KOPT-K1 (cell line): ENCODE measurements around the gene EFCAB9.

Experiments
- H3K27ac ChIP-seq: fragments of 200-600 bp; sonication (generic); 2 replicates; pipeline ENCODE4 v1.5.1; 2016; ENCODE audit warnings: antibody characterized with exemption, mild to moderate bottlenecking, low read depth, low read length; ENCODE audit not compliant: poor library complexity, severe bottlenecking
- H3K36me3 ChIP-seq: fragments of 200-600 bp; sonication (generic); 2 replicates; pipeline ENCODE4 v1.5.1; 2017; ENCODE audit warnings: antibody characterized with exemption, mild to moderate bottlenecking, low read length, moderate library complexity; ENCODE audit not compliant: insufficient read depth
- H3K9me3 ChIP-seq: fragments of 200-600 bp; sonication (generic); 2 replicates; pipeline ENCODE4 v1.5.1; 2017; ENCODE audit warnings: antibody characterized with exemption, low read length, mild to moderate bottlenecking; ENCODE audit not compliant: insufficient read depth, poor library complexity, severe bottlenecking

EFCAB9 gene

GRCh38 chr5:172173564-172174153, 20.3 kb upstream of the EFCAB9 start:
- Histone ChIP-seq H3K9me3 (no peaks in the 10 kb centered on the region), H3K27ac (peak overlapping the region; percentile 99), H3K36me3 (0 out of 2 replicates have a peak, but pooled peaks cover 5% of the 10 kb centered on the region)

- Histone ChIP-seq H3K27ac (peak overlapping the region; percentile 99), H3K9me3 (no peaks in the 10 kb centered on the region), H3K36me3 (0 out of 2 replicates have a peak, but pooled peaks cover 5% of the 10 kb centered on the region)
These were observed 18.7 kb upstream of the EFCAB9 start for GRCh38 chr5:172175263-172175719.

- Histone ChIP-seq H3K9me3 (peaks cover 4% of the 10 kb centered on the region), H3K27ac (peak overlapping the region; percentile 99), H3K36me3 (peaks cover 8% of the 10 kb centered on the region; the same call in 1 of the 2 replicates)
These were observed 16.8 kb upstream of the EFCAB9 start for GRCh38 chr5:172177176-172177575.

GRCh38 chr5:172178301-172178987, 15.5 kb upstream of the EFCAB9 start:
- H3K9me3 ChIP-seq, result peaks cover 4% of the 10 kb centered on the region
- peak overlapping the region; percentile 99 for H3K27ac ChIP-seq
- H3K36me3 ChIP-seq, result peaks cover 5% of the 10 kb centered on the region; the same call in 1 of the 2 replicates

- Histone ChIP-seq H3K27ac (peak overlapping the region; percentile 99), H3K36me3 (peaks cover 10% of the 10 kb centered on the region), H3K9me3 (peaks cover 4% of the 10 kb centered on the region)
These were observed 14.7 kb upstream of the EFCAB9 start for GRCh38 chr5:172178991-172179989.

GRCh38 chr5:172180936-172181335, 13.0 kb upstream of the EFCAB9 start:
- H3K27ac ChIP-seq, result peak overlapping the region; percentile 35
- peaks cover 4% of the 10 kb centered on the region for H3K9me3 ChIP-seq
- peaks cover 12% of the 10 kb centered on the region for H3K36me3 ChIP-seq

GRCh38 chr5:172182291-172182690, 11.7 kb upstream of the EFCAB9 start:
- peaks cover 12% of the 10 kb centered on the region for H3K36me3 ChIP-seq
- no peak overlapping the region for H3K27ac ChIP-seq

GRCh38 chr5:172183881-172184280, 10.1 kb upstream of the EFCAB9 start:
- H3K9me3 ChIP-seq, result peaks cover 4% of the 10 kb centered on the region
- peaks cover 12% of the 10 kb centered on the region for H3K36me3 ChIP-seq

More at GRCh38 chr5:172182291-172182690, 11.7 kb upstream of the EFCAB9 start:
- H3K9me3 ChIP-seq, result peaks cover 4% of the 10 kb centered on the region

GRCh38 chr5:172185096-172185461, 8.9 kb upstream of the EFCAB9 start:
- Histone ChIP-seq H3K36me3 (peaks cover 12% of the 10 kb centered on the region), H3K9me3 (peaks cover 4% of the 10 kb centered on the region), H3K27ac (peak overlapping the region; percentile 80)

More at GRCh38 chr5:172183881-172184280, 10.1 kb upstream of the EFCAB9 start:
- peak overlapping the region; percentile 80 for H3K27ac ChIP-seq

- Histone ChIP-seq H3K27ac (peak overlapping the region; percentile 80), H3K36me3 (peaks cover 7% of the 10 kb centered on the region), H3K9me3 (no peaks in the 10 kb centered on the region)
These were observed 7.8 kb upstream of the EFCAB9 start for GRCh38 chr5:172186114-172186695.

- H3K27ac ChIP-seq, result peak overlapping the region; percentile 80
- peaks cover 7% of the 10 kb centered on the region for H3K36me3 ChIP-seq
- H3K9me3 ChIP-seq, result no peaks in the 10 kb centered on the region
These were observed 6.6 kb upstream of the EFCAB9 start for GRCh38 chr5:172187118-172188032.

GRCh38 chr5:172188033-172188892, 5.7 kb upstream of the EFCAB9 start, which contains the start of gene STK10:
Gene STK10 (minus strand): TSS chr5:172188224. CDS start chr5:172188042, 182 bp downstream.
- no peaks in the 10 kb centered on the region for H3K9me3 ChIP-seq
- peak within 1 kb of the TSS; percentile 80 for H3K27ac ChIP-seq

More at GRCh38 chr5:172188033-172188892, 5.7 kb upstream of the EFCAB9 start, which contains the start of gene STK10:
- peaks cover 7% of the 10 kb centered on the region for H3K36me3 ChIP-seq
